GM12891 (cell line): ENCODE results near the gene PWWP3B. TPM values are rescaled to one million over a fixed set of nuclear protein-coding genes. Genes with fewer than 3 reads are reported as not detected.

Source experiments
- DNase-seq: peaks from one replicate; pipeline ENCODE4 v3.0.0; 2011; ENCODE audit warnings: low spot score; ENCODE audit not compliant: insufficient read length
- FAIRE-seq: peaks from 2 replicates; lab custom pipeline; 2011; peaks lifted over from hg19 to GRCh38; lab: Jason Lieb, UNC
- PAX5 ChIP-seq: IDR thresholded peaks from 2 replicates; pipeline ENCODE4 v1.6.1; 2011; ENCODE audit warnings: low read length, moderate library complexity, mild to moderate bottlenecking; ENCODE audit not compliant: insufficient read depth, severe bottlenecking
- POLR2A ChIP-seq: IDR thresholded peaks from 2 replicates; pipeline ENCODE4 v1.6.1; 2011; ENCODE audit warnings: low read depth, low read length, control low read depth
- POLR2AphosphoS5 ChIP-seq: IDR thresholded peaks from 2 replicates; pipeline ENCODE4 v1.6.1; 2011; ENCODE audit warnings: low read depth, low read length, control low read depth
- POU2F2 ChIP-seq: IDR thresholded peaks from 2 replicates; pipeline ENCODE4 v1.6.1; 2011; ENCODE audit warnings: low read depth, mild to moderate bottlenecking, control low read depth, low read length, moderate library complexity
- SPI1 ChIP-seq: IDR thresholded peaks from 2 replicates; pipeline ENCODE4 v1.6.1; 2011; ENCODE audit warnings: low read depth, low read length, control low read depth
- TAF1 ChIP-seq: IDR thresholded peaks from 2 replicates; pipeline ENCODE4 v1.6.1; 2011; ENCODE audit warnings: low read depth, low read length, control low read depth
- polyA plus RNA-seq: library from polyadenylated mRNA; unstranded; fragments of >200 nt; gene quantifications from one replicate; pipeline ENCODE4 v1.2.1, GENCODE V29; 2012; ENCODE audit warnings: low read depth, missing spikeins, inconsistent platforms; ENCODE audit not compliant: missing spikeins

PWWP3B gene
- not detected for polyA plus RNA-seq

GRCh38 chrX:106168107-106168506 is at the start of gene PWWP3B:
Gene PWWP3B (plus strand): TSS chrX:106168305. CDS start chrX:106205433, 37,128 bp downstream.
- TF ChIP-seq SPI1 = no peak
- TF ChIP-seq POLR2AphosphoS5 = no peak
- no peak for TF ChIP-seq POU2F2
- no peak for DNase-seq
- FAIRE-seq = no peak

- DNase-seq (no peak), FAIRE-seq (no peak)
- no peak for TF ChIP-seq SPI1
- no peak for TF ChIP-seq TAF1
- TF ChIP-seq POLR2AphosphoS5 = no peak
- TF ChIP-seq POU2F2 = no peak
- no peak for TF ChIP-seq POLR2A
- no peak for TF ChIP-seq PAX5
Measured at GRCh38 chrX:106139048-106139447, 29.1 kb upstream of the PWWP3B start.

GRCh38 chrX:106144755-106145639 is 23.1 kb upstream of the PWWP3B start:
- DNase-seq (no peak), FAIRE-seq (no peak)
- TF ChIP-seq POU2F2 (no peak), PAX5 (no peak), POLR2AphosphoS5 (no peak), SPI1 (no peak), TAF1 (no peak)

- DNase-seq (no peak), FAIRE-seq (no peak)
- TF ChIP-seq POU2F2 (no peak), PAX5 (no peak), POLR2AphosphoS5 (no peak), POLR2A (no peak), SPI1 (no peak), TAF1 (no peak)
Measured at GRCh38 chrX:106150701-106151100, 17.4 kb upstream of the PWWP3B start.

- DNase-seq (no peak), FAIRE-seq (no peak)
- TF ChIP-seq POU2F2 (no peak), POLR2A (no peak), POLR2AphosphoS5 (no peak), SPI1 (no peak), TAF1 (no peak), PAX5 (no peak)
Measured at GRCh38 chrX:106159861-106160282, 8.2 kb upstream of the PWWP3B start.

GRCh38 chrX:106170318-106170717 is 2.2 kb downstream of the PWWP3B start:
- no peak for DNase-seq
- TF ChIP-seq POU2F2 (no peak), POLR2AphosphoS5 (no peak), PAX5 (no peak), SPI1 (no peak), POLR2A (no peak), TAF1 (no peak)
- FAIRE-seq = peak; percentile 41

- no peak for FAIRE-seq
Measured at GRCh38 chrX:106171293-106171820, 3.3 kb downstream of the PWWP3B start.

GRCh38 chrX:106177106-106177981 is 9.2 kb downstream of the PWWP3B start:
- no peak for DNase-seq
- TF ChIP-seq TAF1 (no peak), POLR2A (no peak), PAX5 (no peak), POLR2AphosphoS5 (no peak), POU2F2 (no peak), SPI1 (no peak)
- FAIRE-seq = no peak

More at GRCh38 chrX:106171293-106171820, 3.3 kb downstream of the PWWP3B start:
- TF ChIP-seq PAX5 = no peak
- no peak for TF ChIP-seq POLR2A
- TF ChIP-seq SPI1 = no peak
- TF ChIP-seq POU2F2 = no peak
- no peak for TF ChIP-seq POLR2AphosphoS5
- TF ChIP-seq TAF1 = no peak
- no peak for DNase-seq

GRCh38 chrX:106177982-106178321 is 9.8 kb downstream of the PWWP3B start:
- no peak for DNase-seq
- no peak for FAIRE-seq
- TF ChIP-seq POLR2AphosphoS5 (no peak), SPI1 (no peak), TAF1 (no peak), PAX5 (no peak), POU2F2 (no peak), POLR2A (no peak)
